AML-193 (cell line): ENCODE measurements around the gene CCDC144A.
A peak's percentile ranks its signal among the peaks of the same experiment; 100 is the strongest.
"Not testable (repeated sequence)": the region's sequence is repeated elsewhere in the genome, so short reads cannot be mapped to it uniquely, and the experiment has no call there.

Experiments
- DNase-seq, 2 experiments: peaks; one replicate each; lab custom pipeline; 2025; lab: John Stamatoyannopoulos, UW

Gene CCDC144A, protein sequence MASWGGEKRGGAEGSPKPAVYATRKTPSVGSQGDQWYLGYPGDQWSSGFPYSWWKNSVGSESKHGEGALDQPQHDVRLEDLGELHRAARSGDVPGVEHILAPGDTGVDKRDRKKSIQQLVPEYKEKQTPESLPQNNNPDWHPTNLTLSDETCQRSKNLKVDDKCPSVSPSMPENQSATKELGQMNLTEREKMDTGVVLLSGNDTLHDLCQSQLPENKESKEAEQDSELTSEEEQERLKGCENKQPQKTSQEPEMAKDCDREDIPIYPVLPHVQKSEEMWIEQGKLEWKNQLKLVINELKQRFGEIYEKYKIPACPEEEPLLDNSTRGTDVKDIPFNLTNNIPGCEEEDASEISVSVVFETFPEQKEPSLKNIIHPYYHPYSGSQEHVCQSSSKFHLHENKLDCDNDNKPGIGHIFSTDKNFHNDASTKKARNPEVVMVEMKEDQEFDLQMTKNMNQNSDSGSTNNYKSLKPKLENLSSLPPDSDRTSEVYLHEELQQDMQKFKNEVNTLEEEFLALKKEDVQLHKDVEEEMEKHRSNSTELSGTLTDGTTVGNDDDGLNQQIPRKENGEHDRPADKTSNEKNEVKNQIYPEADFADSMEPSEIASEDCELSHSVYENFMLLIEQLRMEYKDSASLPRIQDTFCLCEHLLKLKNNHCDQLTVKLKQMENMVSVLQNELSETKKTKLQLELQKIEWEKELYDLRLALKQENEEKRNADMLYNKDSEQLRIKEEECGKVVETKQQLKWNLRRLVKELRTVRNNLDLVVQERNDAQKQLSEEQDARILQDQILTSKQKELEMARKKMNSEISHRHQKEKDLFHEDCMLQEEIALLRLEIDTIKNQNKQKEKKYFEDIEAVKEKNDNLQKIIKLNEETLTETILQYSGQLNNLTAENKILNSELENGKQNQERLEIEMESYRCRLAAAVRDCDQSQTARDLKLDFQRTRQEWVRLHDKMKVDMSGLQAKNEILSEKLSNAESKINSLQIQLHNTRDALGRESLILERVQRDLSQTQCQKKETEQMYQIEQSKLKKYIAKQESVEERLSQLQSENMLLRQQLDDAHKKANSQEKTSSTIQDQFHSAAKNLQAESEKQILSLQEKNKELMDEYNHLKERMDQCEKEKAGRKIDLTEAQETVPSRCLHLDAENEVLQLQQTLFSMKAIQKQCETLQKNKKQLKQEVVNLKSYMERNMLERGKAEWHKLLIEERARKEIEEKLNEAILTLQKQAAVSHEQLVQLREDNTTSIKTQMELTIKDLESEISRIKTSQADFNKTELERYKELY (N-terminal part only)

DNA sequence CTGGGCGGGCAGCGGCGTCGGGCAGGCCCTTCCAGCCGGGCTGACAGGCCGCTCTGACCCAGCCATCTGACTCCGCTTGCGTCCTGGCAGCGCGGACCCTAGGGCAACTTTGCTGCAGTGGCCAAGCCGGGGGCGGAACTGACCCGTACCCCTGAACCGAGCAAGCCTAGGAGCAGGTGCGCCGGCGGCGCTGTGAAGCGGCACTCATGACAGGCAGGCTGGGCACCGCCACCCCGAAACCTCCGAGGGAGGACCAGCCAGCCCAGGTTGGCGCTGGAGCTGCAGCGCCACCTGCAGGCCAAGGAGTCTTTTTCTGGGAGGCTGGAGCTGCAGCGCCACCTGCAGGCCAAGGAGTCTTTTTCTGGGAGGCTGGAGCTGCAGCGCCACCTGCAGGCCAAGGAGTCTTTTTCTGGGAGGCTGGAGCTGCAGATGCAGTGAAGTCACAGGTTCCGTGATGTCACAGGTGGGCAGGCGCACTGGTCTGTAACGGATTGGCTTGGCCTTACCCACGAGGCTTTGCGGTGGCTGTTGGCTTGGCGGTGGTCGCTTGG is at the start of gene CCDC144A:
TSS of gene CCDC144A (plus strand) at position 511 of the 551 bp plus-strand sequence. CDS start 160 bp downstream, outside the sequence.
- not testable (repeated sequence) for DNase-seq

DNA sequence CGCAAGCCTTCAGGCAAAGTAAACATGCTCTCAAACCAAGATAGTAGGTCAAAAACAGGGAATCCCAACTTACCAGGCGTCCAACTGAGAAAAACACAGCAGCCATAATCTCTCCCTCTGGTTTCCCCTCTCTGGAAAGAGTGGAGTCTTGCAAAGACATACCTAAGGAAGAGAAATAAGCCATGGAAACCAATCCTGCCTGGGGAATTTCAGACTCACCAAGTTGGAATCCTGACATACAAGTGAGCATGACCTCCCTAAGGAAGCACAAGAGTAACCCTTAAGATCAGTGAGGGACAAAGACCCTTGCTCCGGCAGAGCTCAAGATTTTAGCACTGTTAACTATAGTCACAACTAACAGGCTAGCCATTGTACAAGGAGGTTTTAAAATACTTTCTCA is 40.5 kb upstream of the CCDC144A start:
- no peak for DNase-seq

DNA sequence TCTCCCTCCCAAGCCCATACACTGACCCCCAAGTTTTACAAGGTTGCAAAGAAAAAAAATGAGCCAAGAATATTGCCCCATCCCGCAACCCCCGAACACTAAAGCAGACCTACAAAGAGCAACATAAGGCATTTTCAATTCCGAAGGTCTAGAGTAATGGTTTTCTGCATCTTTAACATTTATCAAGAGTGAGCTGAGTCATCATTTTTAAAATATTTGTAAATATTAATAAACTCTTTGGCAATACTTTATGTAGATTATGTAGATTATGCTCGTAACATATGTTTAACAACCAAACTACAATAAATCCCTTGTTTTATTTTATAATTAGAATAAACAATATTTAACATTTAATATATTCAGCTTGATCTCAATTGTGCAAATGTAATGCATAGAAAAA is 37.8 kb upstream of the CCDC144A start:
- no peak for DNase-seq

DNA sequence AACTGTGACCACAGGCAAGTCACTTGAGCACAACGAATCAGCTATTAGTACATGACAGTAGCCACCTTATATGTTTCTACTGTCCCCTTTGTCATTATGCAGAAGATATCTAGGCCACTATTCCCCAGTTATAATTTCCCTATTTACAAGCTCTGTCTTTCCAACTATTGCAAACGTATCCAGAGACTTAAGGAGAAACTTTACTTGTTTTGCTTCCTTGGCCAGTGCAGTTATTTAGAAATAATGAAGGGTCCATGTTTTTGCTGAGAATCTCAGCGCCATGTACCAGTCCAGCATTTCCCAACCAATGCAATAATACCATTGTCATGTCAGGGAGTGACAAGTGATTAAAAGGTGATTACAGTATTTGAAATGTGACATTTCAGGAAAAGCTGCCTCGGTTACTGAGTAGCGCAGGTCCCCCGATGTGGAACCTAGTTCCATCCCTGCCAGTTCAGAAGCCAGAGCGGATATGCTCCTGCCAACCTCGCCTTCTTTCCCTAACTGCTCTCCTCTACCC is 37.1 kb upstream of the CCDC144A start:
- DNase-seq, result no peak

DNA sequence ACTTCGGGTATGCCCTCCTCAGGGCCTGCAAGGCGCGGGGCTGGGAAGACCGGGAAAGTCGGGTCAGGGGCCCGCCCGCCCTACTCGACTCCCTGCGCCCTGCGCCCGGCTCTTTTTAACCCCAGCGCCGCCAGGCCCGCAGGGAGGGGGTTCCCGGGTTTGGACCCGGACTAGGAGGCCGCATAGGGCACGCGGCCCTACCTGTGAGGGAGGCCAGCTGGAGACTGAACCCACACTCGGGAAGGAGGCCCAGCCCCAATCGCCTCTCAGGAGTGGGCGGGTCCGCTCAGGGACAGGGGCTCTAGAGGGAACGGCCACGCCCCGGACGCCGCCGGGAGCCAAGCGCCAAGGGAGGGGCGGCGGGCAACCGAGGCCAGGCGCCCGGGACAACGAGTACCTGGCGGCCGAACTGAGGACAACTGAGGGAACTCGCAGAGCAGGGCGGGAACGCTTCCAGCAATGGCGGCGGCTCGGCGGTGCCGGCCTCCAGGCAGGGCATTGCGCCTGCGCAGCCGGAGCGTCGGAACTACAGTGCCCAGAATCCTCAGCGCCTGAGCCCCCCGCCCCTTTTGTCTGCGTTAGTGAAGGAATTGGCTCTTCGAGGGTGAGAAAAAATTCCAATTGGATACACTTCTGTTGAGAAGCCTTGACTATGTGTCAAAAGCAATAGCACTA is 36.5 kb upstream of the CCDC144A start, which contains the start of gene ZNF624:
TSS of gene ZNF624 (minus strand) at position 484 of the 675 bp plus-strand sequence.
- peak; percentile 45 to 67 for DNase-seq

DNA sequence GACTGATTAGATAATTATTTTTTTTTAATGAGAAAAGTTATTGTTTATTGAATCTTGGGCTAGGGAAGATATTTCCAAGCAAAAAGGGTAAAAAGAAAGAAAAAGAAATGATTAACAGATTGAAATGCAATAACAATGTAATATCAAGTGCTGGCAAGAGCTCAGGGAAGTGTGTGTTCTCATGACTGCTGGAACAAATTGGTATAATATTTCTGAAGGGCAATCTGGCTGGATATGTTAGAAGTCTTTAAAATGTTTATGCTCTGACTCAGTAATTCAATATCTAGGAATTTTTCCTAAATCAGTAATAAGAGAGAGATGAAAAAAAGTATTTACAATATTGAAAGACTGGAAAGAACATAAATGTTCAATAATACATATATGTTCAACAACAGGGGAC is 28.8 kb upstream of the CCDC144A start:
- no peak for DNase-seq

DNA sequence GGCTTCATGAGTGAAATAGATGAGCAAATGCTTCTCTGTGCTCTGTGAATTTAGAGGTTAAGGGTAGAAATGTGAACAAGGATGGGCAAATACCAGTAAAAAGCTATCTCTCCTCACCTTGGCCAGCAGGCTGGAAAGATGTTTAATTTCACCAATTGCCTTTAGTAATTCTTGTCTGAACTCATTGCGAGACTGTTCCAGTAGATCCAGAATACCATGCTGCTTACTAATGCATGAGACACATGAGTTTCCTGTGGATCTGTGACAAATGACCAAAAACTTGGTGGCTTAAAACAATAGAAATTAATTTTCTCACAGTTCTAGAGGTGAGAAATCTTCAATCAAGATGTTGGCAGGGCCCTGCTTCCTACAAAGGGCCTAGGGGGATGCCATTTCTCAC is 27.1 kb upstream of the CCDC144A start:
- no peak for DNase-seq

DNA sequence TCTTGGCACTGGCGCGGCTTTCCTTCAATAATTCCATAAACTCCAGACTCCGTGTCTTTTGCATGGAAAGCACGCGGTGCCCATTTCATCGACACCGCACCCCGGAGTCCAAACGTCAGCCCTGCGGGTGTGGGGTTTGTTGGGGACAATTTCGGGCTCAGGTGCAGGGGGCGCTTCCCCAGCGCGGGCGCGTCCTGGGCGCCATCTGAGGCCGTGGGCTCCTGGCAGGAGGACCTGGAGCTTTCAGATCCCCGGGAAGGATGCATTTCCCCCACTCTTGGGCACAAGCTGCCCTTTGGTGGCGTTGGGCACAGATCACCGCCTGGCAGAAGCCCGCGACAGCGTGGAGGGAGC is 23.5 kb upstream of the CCDC144A start:
- DNase-seq, result not testable (repeated sequence)

DNA sequence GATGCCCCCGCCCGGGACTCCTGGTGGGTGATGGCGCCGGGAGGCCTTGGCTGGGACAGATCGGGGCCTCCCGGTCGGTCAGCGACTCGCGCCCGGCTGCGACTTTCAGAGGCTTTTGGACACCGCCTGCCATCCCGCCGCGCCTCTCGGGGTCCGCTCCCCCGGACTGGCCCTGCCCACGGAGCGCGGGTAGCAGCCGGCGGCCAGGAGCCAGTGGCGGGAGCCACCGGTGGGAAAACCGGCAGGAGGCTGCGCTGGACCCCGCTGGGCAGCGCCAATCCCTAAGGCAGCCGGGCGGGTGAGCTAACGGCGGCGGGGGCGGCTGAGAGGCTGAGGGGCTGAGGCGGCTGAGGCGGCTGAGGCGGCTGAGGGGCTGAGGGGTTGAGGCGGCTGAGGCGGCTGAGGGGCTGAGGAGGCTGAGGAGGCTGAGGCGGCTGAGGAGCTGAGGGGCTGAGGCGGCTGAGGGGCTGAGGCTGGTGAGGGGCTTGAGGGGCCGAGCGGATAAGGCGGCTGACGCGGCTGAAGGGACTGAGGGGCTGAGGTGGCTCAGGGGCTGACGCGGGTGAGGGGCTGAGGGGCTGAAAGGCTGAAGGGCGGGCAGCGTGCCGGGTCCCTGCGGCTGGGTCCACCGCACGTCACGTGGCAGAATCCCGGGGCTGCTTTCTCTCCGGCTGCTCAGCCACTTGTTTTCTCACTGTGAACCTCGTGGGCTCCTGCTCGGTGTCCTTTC is 23.0 kb upstream of the CCDC144A start:
- not testable (repeated sequence) for DNase-seq

DNA sequence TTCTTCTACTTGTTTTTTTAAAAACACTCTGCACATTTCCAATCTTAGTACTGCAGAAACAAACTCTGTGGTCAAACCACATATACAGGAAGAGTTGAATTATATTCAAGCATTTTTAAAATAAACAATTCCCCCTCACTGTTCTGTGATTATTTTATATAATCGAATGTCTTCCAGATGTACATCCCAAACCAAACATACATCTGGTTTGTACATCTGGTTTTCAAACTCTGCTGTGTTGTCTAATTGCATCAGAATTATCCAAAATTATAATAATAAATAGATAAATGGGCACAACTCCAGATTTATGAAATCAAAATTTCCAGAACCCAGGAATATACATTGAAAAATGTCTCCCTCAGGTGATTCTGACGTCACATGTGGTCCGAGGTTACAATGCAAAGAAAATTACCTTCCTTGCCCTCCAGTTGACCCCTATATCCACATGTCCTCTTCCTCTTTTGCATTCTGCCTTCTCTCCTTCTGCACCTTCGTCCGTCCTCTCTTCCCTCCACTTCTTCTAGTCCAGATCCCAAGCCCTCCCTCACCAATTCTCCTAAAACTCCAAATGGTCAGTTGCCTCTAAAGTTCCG is 13.3 kb upstream of the CCDC144A start:
- DNase-seq, result no peak

DNA sequence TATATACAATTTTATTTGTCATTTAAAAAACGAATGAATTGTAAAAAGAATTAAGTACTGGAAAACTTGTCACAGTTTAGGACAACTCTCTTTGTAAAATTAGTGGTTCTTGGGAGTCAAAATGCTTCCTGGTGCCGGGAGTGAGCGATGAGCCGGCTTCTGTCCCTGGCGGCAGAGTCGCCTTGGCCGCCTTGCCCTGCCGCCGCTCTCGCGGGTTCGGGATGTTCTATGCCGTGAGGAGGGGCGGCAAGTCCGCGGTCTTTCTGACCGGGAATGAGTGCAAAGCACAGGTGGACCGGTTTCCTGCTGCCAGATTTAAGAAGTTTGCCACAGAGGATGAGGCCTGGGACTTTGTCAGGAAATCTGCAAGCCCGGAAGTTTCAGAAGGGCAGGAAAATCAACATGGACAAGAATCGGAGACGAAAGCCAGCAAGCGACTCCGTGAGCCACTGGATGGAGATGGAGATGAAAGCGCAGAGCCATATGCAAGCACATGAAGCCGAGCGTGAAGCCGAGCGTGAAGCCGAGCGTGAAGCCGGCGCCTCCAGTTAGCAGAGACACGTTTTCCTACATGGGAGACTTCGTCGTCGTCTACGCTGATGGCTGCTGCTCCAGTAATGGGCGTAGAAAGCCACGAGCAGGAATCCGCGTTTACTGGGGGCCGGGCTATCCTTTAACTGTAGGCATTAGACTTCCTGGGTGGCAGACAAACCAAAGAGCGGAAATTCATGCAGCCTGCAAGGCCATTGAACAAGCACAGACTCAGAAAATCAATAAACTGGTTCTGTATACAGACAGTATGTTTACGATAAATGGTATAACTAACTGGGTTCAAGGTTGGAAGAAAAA is 6.5 kb upstream of the CCDC144A start:
- DNase-seq, result not testable (repeated sequence)

DNA sequence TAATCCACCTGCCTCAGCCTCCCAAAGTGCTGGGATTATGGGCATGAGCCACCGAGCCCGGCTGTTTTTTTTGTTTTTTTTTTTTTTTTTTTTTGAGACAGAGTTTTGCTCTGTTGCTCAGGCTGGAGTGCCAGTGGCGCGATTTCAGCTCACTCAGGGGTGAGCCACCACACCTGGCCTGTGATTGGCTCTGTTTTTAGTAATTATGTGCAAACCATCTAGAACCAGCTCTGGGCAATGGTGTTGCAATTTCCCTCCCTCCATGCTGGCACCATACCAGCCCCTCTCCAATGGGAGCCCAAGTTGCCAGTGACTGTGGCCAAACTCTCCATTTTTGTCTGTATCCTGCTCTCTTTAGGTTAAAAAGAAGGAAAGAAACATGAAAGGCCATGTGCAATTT is 4.0 kb upstream of the CCDC144A start:
- not testable (repeated sequence) for DNase-seq

DNA sequence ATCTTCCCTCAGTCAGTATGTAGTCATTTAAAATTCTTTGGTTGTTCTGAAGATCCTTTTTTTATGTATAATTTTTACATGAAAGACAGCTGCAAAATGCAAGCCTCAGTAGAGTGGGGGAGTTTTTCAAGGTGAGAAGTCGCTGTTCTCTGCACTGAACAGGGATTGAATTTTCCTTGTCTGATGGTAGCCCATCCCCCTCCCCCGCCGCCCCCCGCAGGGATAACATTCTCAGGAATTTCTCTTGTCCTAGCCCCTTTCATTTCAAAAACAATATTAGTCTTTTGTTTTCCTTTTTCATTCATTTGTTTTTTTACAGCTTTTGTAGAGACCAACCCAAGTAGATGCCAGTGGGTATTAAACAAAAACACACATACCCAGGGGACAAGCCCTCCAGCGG is 2.9 kb upstream of the CCDC144A start:
- not testable (repeated sequence) for DNase-seq

DNA sequence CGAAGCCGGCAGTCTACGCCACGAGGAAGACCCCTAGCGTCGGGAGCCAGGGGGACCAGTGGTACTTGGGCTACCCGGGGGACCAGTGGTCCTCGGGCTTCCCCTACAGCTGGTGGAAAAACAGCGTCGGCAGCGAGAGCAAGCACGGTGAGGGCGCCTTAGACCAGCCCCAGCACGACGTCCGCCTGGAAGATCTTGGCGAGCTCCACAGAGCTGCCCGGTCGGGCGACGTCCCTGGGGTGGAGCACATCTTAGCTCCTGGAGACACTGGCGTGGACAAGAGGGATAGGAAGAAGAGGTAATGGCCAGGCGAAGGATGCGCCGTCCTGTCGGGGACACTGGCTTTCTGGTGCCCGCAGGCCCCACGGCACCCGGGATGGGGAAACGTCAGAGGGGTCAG is 406 bp downstream of the CCDC144A start:
- not testable (repeated sequence) for DNase-seq

DNA sequence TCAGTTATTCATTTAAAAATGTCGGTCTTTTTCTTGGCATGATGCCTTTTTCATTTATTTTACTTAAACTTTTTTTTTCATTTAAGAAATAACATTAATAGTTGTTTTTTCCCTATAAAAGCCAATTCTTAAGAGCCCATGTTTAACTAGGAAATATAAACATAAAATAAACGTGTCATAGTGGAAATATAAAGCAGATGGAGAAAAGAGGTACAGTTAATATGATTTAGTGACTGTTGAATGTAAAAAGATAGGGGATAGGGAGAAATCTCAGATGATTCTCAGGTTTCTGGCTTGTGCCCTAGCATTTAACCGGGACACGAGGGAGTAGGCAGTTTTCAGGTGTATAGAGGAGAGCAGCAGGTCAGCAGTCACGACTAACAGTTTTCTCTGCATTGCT is 7.6 kb downstream of the CCDC144A start:
- DNase-seq, result not testable (repeated sequence)

DNA sequence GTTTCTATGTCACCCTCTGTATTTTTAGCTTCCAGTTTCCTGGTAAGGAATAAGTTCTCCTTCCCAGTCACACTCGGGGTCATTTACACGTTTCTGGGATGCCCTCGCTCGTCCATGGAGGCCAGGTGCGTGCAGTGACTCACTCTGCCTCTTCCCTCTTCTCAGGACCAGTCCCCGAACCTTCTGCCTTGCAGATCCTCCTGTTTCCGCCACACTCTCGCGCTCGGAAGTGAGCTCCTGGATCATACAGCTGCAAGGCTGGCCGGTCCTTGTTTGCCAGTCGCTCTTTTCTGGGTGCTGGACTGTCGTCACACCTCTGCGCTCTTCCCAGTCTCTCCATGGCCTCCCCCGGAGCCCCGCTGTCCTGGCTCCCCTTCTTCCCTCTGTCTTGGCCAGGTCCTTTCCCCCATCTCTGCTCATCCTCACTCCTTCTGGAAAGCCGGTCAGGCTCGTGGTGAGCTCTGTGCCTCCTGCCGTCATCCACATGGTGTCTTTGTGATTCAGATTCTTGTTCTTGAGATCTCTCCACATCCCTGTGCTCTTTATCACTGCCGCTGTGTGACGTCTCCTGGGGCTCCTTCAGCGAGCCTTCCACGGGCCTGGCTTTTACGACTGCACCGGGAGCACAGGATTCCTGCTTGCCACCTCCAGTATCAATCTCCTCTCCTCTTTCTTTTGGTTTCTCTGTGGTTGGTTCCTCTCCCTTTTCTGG is 55.6 kb downstream of the CCDC144A start:
- DNase-seq, result not testable (repeated sequence)

DNA sequence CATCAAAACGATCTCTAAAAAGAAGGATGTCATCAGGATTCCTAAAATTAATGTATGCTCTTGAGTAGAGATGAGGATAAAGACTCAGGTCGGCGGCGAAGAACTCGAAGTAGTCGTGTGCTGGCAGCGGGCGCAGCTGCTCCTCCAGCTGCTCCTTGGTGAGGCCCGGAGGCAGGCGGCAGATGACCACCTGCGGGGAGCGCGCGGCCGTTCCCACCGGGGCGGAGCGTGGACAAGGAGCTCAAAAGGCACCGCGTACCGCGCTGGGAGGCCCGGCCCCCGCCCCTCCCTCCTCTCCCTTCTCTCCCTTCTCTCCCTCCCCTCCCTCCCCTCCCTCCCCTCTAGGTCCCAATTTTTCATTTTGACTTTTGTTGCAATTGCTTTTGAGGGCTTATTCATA is 56.5 kb downstream of the CCDC144A start:
- DNase-seq, result not testable (repeated sequence)

DNA sequence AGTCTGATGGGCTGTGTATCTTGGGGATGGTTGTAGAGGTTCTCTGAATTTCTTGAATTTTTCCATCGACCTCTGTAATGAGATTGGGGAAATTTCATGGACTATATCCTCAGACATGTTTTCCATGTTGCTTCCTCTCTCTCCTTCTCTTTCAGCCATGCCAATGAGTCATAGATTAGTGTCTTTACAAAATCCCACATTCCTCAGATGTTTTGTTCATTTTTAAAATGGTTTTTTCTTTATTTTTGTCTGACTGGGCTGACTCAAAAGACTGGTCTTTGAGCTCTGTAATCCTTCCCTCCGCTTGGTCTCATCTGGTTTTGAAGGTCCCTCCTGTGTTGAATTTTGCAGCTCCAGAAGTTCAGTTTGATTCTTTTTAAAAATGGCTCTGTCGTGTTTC is 60.5 kb downstream of the CCDC144A start:
- DNase-seq, result not testable (repeated sequence)
